Pulmonary artery endothelial cell (primary cell): ENCODE results near the gene CAMK2B. TPM values are rescaled to one million over a fixed set of nuclear protein-coding genes. Genes with fewer than 3 reads are reported as not detected.

Source experiments
- DNase-seq: peaks from one replicate; pipeline ENCODE4 v3.0.0-alpha.2; 2011; ENCODE audit warnings: low read depth, low spot score
- total RNA-seq: library from RNA; depleted of rRNA; stranded (reverse); fragments of >200 nt; gene quantifications from 2 replicates; pipeline ENCODE4 v1.2.3, GENCODE V29; 2014

CAMK2B gene
- total RNA-seq, 1 donor from 2014 or later = 2.7 TPM

DNA sequence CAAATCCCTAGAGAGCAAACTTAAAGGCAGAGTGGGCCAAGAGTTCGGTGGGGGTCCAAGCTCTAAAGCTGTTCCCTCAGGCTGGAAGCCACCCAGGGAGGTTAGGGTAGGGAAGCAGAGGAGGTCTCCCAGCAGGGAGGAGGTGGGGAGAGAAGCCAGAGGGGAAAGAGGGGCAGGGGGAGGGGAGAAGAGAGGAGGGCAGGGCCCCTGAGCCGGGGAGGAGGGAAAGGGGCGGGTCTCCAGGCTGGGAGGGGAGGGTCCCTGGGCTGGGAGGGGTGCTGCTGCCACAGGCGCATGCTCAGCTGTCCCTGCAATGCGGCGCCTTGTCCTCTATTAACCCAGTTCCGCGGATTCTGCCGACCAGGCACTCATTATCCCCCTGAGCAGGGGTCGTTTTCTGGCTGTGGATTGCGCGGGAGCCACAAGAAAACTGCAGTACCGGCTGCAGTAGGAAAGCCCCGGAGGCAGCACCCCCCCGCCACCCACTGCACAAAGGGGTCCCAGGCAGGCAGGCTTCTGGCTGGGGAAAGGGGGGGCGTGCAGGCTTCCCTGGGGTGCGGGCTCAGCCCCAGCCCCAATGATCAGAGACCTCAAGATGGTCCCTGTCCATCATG lies 49.3 kb downstream of the CAMK2B start:
- DNase-seq = no peak

DNA sequence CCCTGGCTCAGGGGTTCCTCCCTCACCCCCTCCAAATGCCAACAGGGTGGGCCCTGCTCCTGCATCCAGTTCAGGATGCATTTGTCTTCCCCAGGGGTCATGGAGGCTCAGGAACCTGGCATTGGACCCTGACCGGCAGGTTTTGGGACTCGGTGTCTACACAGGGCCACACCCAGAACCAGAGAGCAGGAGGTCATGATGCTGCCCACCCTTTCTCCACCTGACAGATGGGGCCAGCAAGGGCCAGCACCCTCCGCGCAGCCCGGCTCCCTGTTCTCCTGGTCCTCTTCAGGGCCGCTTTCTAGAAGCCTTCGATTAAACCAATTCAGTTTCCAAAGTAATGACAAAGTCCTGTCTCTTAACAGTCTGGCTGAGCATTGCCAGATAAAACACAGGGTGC lies 50.2 kb downstream of the CAMK2B start:
- no peak for DNase-seq

DNA sequence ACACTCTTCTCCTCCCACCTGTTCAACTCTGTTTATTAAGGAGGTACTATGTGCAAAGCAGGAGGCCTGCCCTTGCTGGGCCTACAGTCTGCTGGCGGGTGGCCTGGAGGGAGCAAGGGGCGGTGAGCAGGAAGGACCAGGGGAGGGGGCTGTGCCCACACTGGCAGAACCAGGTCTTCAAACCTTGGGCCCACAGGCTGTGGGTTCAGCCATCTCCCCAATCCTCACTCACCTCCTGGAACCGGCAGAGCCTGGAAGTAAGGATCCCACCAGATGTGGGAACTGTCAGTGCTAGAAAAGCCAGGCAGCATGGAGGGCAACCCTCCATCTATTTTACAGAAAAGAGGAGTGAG lies 50.8 kb downstream of the CAMK2B start:
- no peak for DNase-seq

DNA sequence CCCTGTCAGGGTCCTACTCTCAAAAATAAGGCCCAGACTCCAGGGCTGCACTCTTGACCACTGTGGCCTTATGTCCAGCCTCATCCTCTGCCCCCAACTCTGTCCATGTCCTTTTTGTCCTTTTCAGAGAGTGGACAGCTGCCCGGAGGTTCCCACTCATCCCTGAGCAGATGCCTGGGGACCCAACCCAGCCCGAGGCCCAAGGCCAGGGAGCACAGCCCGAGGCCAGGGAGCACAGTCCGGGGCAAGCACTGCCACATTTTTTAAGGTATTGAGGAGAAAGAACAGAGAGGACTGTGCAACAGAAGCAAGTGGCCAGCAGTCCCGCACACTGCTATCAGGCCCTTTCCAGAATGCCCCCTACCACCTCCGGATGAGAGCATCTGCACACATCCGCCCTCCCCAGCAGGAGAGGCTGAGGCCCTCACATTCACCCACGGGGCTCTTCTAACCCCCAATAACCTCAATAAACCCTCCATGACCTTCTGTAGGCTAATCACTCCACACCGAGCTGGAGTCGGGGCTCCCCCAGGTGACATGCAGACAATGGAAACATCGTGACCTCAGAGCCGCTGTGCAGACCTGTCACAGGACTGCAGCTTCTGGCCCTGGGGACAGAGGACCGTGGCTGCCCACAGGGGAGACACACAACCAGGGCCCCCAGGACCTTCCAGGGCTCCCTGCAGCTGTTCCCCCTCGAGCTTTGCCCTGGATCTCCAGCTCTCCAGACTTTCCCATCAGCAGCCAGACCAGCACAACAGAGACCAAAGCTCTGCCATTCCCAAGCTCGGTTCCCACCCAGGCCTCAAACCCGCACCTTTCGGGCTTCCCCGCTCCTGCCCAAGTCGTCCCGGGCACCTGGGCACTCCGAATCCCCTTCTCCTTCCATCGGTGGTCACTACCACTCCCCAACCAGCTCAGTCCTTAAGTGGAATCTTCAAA lies 51.4 kb downstream of the CAMK2B start:
- DNase-seq = no peak

DNA sequence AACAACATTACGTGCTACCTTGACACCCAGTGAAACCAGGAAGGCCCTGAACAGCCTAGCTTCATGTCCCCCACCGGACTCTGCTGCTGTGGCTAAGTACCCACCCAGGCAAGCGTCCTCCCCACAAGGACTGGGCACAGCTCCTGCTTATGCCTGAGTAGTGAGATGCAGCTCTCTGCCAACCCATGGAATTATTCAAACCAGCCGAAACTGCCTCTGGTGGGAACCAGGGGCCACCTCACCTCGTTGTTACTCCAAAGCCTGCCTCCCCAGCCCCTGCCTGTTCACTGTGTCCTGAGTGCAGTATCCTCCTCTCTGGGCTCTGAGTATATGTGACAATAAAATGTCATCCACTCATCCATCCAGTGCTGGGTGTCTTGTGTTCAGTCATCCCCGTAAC lies 52.4 kb downstream of the CAMK2B start:
- DNase-seq = no peak

DNA sequence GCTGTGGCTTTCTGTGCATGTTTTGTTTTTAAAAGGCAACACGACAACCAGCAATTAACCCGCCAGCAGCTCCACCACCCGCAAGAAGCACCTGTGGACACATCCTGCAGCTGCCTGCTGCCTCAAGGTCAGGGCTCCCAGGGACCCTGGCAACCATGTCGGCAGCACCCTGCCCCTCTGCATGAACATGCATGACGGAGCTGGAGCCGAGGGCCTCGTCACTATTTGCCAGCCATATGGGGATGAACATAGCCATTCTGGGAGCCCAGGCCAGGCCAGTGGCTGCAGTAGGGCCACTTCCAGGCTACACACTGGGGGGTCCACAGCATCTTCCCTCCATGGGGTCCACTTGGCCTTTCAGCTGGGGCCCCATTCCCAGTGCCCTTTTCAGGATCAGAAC lies 52.9 kb downstream of the CAMK2B start:
- DNase-seq = no peak

DNA sequence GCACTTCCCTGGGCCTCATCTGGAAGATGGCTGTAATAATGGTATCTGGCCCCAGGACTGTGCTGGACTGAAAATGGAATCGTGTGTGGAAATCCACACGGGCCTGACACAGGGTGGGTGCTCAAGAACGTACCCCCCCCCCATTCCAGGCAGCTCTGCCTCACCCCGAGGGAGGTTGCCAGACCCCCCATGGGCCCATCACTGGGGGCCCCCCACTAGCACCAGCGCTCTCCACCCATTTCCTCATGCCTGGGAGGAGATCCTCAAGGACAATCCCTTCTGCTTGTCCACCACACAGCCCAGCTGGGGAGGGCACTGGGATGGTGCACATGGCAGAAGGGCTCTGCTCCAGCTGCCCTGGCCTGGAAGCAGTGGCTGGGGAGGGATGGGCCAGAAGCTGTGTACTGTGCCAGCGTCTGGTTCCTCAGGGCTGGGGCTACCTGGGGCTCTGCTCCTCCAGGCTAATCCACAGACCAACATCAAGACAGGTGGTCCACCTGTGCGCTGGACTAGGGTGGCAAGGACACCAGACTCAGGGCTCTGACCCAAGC lies 55.4 kb downstream of the CAMK2B start:
- no peak for DNase-seq

DNA sequence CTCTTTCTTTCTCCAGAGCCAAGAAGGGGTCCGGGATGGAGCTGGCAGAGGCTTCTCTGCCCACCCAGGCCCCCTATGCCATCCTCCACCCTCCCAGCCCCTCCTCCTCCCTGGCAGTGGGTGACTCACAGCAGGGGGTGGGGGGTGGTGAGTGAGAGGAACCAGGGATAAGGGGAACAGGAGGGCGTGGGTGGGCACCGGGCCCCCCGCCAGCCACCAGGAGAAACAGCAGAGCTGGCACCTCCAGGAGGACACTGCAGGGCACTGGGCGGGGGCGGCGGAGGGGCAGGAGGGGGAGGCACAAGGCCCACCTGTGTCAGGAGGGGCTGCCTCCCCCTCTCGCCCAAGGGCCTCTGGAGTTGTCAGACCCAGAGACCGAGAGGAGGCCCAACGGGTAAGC lies 56.0 kb downstream of the CAMK2B start:
- no peak for DNase-seq

DNA sequence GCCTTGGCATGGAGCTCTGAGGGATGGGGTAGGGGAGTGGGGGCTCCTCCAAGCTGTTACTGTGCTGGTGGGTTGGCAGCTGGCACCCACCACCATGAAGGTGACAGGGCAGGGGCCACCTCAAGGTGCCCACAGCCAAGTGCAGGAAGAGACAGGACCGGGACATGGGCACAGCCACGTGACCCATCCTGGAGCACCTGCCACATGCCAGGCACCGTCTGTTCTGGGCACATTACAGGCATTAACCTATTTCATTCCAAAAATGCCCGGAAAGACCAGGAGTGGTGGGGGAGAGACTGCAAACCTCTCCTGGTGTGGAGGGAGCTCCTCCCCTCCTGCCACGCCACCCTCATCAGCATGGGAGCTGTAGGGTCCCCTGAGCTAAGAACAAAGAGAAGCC lies 56.7 kb downstream of the CAMK2B start:
- no peak for DNase-seq

DNA sequence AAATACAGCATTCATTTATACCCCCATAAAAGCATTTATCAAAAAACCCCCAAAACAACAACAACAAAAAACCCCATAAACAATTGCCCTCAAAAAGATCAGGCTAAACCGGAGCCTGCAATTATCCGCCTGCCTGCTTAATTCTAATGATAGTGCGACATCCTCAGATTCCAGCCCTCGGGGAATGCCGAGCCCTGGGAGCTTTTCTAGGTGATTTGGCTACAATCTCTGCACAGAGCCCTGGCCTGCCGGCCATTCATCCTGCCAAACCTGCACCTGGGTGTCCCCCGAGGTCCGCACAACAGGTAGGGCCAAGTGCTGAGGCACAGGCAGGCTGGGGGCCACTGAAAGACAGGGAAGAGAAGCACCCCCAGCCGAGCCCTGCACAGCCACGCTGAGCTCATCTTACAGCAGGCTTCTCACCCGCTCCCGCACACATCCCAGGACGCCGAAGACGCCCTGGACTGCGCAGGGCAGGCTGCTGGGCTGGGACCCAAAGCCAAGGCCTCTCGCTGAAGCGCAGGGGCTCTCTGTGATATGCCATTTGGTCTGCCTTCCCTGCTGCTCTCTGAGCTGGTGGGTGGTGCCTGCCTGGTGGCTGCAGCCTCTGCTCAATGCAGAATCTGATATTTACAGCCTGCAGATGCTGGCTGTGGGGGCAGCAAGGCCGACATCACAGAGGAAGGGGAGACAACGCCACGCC lies 57.5 kb downstream of the CAMK2B start:
- no peak for DNase-seq

DNA sequence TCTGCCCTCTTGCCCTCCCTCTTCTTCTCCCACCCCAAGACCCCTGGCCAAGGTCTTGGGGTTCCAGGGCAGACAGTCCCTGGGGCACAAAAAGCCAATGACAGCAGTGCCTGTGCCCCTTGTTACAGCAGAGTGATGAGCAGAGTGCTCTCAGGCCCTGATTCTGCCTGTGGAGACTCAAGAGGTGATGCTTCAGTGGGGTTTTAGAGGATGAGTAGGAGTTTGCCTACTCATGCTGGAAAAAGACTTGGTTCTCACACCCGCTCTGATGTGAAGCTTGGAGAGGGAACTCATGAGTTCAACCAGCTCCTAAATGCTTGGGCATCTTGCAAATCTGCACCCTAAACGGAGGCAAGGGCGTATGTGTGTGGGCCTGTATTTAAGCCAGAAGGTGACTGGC lies 58.2 kb downstream of the CAMK2B start:
- DNase-seq = no peak

DNA sequence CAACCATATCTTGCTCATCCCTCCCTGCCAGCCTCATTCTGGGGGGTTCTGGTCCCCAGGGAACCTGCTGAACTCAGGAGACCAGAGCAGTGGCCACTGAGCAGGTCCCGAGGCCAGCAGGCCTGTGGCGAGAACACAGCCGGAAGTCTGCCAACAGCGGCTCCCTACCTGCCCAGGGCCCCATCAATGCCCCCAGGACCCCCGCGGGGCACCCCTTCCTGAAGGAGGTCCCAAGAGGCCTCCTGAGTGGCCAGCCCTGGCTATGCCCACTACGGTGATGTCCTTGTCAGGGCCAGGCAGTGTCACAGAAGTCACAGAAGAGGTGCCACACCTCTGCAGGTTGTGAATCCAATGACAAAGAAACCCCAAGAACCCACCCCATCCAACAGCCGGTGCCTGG lies 58.9 kb downstream of the CAMK2B start:
- DNase-seq = no peak

DNA sequence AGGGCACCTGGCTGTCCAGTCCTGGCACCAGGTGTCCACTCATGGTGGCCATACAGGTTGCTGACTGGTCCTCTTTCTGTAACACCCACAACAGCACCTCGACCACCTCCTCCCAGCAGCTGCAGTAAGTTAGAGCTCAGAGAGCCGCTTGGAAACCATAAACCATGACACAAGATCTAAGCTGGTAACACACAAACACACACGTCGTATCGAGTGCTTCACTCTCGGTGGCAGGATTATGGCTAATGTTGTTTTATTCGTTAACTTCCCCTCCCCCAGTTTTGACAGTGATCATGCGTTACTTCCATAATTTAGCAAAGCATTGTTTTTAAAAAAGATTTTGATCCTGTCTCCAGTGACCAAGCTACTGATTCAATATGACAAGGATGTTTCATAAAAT lies 59.7 kb downstream of the CAMK2B start:
- no peak for DNase-seq

DNA sequence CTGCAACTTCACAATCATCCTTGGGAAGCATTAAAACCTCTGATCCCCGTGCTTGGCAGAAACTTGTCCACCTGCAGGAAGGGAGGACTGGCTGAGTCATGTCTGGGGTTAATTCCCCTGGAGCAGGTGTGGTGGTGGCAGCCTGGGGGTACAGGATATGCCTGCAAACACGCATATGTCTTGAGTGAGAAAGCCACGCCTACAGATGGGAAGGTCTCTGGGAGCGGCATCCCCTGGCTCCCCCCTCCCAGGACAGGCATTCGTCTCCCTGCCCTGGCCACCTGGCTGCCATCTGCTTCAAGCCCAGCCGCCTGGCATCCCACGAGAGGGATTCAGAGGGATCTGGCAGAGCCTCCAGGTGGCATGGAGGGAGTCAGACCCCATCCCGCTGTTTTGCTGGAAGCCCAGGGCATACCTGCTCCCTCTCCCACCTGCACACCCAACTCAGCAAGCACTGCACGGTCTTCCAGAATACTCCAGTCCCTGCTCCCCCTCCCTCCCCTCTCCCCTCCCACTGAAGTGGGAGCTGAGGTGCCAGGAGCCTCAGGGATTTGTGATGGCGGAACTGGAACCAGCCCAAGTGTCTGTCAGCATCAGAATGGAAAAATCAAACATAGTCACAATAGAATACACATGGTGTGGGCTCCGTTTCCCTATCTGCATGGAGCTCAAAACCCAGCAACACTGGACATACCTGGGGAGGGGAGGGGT lies 61.0 kb downstream of the CAMK2B start:
- DNase-seq = no peak

DNA sequence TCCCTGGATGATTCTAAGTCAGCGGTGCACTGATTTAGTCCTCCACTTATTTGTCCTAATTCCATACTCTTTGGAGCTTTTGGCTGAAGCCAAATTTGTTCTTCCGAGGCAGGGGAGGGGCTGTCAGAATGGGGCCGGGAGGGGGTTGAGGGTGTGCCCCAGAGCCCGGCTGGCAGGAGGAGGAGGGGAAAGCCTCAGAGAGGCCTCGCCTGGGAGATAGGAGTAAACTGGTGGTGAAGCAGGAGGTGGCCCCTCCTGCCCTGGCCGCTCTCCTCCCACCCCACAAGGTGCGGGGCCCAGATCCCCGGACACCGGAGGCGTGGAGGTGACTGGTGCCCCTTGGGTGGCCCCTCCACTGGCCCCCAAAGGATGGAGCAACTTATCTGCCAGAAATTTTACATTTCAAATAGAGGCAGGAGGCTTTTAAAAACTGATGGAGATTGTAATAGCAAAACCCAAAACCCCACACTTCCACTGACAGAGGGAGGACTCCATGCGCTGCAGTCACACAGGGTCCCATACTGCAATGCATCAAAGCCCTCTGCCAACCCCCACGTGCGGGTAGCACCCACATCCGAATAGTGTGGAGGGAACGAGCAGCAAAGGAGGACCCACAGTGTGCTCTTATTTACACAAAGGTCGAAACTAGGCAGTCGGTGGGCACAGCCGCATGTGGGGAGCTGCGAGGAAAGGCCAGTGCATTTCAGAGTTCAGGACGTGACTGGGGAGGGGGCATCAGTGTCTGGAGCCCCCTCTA lies 61.9 kb downstream of the CAMK2B start:
- no peak for DNase-seq

DNA sequence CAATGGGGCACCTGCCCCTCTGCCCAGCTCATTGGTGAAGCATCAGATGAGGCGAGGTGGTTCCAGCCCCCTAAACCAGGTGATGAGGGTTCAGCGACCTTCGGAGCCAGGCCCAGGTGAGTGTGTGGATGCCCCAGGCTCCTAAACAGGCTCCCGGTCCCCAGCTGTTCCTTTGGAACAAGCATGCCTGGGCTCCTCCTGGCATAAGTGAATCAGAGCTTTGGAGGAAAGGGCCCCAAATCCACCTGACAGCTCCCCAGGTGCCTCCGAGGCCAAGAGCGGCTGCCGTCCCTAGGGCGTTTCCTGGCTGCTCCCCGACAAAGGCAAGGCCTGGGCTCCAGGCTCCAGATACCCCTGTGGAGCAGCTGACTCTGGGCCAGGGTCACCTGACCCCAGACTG lies 63.4 kb downstream of the CAMK2B start:
- no peak for DNase-seq

DNA sequence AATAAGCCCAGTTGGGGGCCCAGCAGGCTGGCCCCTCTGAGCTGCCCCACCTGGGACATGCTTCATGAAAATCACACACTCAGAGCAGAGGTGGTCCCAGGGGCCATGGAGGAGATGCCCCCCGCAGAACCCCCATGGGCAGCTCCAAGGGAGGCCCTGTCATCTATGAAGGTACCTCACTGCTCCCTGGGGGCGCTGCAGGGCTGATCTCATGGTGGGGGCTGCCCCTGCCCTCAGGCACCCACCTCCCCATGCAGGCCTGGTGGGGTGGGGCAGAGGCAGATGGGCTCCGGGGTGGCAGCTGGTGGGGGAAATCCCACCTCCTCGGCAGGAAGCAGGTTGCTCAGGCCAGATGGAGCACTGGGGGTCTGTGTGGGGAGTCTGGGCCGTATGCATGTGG lies 64.2 kb downstream of the CAMK2B start:
- DNase-seq = no peak

DNA sequence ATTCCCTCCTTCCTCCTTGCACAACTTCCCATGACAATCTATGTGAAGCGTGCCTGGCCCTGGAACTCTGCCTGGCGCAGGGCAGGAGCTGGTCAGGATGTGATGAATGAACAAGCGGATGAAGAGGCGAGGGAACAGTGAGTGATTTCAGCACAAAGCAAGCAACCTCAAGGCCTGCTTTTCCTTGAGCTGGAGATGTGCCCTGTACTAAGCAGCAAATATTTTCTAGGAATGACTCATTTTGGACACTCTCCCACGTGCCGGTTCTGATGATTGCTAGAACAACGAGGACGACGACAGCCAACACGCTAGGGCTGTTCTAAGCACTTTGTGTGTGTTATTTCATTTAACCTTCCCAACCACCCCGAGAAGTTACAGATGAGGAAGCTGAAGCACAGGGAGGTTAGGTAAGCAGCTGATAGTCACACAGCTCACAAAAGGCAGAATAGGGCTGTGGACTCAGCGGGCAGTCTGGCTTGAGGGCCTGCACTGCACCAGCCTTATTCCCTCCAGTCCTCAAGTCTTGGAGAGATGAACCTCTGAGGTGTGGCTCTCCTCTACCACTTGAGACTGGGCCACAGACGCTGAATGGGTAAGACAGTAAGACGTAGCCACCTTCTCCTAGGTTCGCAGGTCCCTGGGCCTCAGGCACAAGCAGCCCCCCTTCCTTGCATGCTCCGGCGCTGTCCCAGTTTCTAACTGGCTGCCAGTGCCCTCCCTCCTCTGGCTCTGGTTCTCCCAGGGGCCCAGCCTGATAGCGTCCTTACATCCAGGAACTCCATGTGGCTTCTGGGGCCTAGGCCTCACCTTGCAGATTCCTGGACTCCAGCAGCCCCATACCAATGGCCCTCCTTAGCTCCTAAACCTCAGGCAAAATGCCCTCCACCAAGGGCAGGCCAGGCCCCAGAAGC lies 65.6 kb downstream of the CAMK2B start:
- peak; percentile 94 for DNase-seq

DNA sequence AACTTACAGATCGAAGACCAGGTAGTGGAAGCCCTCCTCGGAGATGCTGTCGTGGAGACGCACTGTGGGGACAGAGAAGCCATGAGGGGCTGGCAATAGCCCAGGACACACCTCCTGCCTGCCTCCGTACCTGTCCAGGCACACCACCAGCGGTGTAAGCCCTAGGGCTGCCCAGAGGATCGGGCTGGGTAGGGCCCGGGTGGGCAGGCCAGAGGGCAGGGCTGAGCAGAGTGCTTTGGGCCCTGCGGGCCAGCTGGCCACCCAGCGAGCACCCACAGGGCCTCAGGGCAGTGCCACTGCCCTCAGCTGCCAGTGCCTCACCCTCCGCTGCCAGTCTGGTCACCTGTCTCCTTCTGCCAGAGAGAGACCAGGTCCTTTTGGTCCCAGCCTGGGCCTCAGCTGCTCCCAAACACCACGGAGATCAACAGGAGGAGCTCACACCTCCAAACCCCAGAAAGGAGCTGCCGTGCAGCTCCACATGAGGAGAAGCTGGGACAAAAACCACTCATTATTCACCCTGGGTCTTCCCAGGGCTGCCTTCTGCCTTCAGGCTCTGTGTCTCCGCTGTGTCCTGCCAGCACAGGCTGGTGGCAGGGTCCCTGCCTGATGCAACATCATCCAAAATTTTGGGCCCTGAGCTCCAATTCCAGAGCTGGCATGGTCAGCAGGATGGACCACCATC lies 66.4 kb downstream of the CAMK2B start:
- no peak for DNase-seq
